GM21723 (cell line): ENCODE data around the gene RXFP4.
"Not testable (repeated sequence)": the region's sequence is repeated elsewhere in the genome, so short reads cannot be mapped to it uniquely, and the experiment has no call there.

Source experiments
- ATAC-seq: cut with Tn5 transposase; IDR thresholded peaks from one replicate; pipeline ENCODE4 v1.9.1; 2021; ENCODE audit warnings: mild to moderate bottlenecking, moderate library complexity; ENCODE audit not compliant: unreplicated experiment

RXFP4 gene

GRCh38 chr1:155940993-155941844, at the start of gene RXFP4:
RXFP4 (plus strand) TSS chr1:155941638; CDS start chr1:155941710, 72 bp downstream.
- no peak for ATAC-seq

GRCh38 chr1:155892796-155893195, 48.6 kb upstream of the RXFP4 start:
- no peak for ATAC-seq

GRCh38 chr1:155893389-155894142, 47.9 kb upstream of the RXFP4 start:
- ATAC-seq: no peak

GRCh38 chr1:155895617-155896016, 45.8 kb upstream of the RXFP4 start:
- ATAC-seq: not testable (repeated sequence)

- ATAC-seq: not testable (repeated sequence)
Observed at GRCh38 chr1:155896476-155896875, 45.0 kb upstream of the RXFP4 start.

GRCh38 chr1:155897746-155898145, 43.7 kb upstream of the RXFP4 start:
- no peak for ATAC-seq

- ATAC-seq: no peak
Observed at GRCh38 chr1:155898888-155899287, 42.5 kb upstream of the RXFP4 start.

- ATAC-seq: no peak
Observed at GRCh38 chr1:155899683-155900082, 41.8 kb upstream of the RXFP4 start.

GRCh38 chr1:155900161-155900560, 41.3 kb upstream of the RXFP4 start:
- no peak for ATAC-seq

GRCh38 chr1:155904261-155904660, 37.2 kb upstream of the RXFP4 start:
- no peak for ATAC-seq

- ATAC-seq: no peak
Observed at GRCh38 chr1:155909894-155910293, 31.5 kb upstream of the RXFP4 start.

GRCh38 chr1:155910621-155911121, 30.8 kb upstream of the RXFP4 start:
- no peak for ATAC-seq

- ATAC-seq: peak; percentile 76
Observed at GRCh38 chr1:155911156-155912055, 30.0 kb upstream of the RXFP4 start, which contains the start of gene RIT1. RIT1 (minus strand) TSS chr1:155911349; CDS start chr1:155910761, 588 bp downstream.

- no peak for ATAC-seq
Observed at GRCh38 chr1:155912056-155912536, 29.3 kb upstream of the RXFP4 start.

GRCh38 chr1:155913969-155914757, 27.3 kb upstream of the RXFP4 start:
- no peak for ATAC-seq

- no peak for ATAC-seq
Observed at GRCh38 chr1:155918660-155919059, 22.8 kb upstream of the RXFP4 start.

GRCh38 chr1:155919801-155920200, 21.6 kb upstream of the RXFP4 start:
- ATAC-seq: no peak

GRCh38 chr1:155920717-155921116, 20.7 kb upstream of the RXFP4 start:
- no peak for ATAC-seq

- no peak for ATAC-seq
Observed at GRCh38 chr1:155925506-155925905, 15.9 kb upstream of the RXFP4 start.

GRCh38 chr1:155929057-155929456, 12.4 kb upstream of the RXFP4 start:
- no peak for ATAC-seq
